GM19468 (cell line): ENCODE measurements around the gene RFT1.

Experiments
- ATAC-seq: cut with Tn5 transposase; IDR thresholded peaks from one replicate; pipeline ENCODE4 v1.9.1; 2021; ENCODE audit warnings: mild to moderate bottlenecking, moderate library complexity, moderate number of reproducible peaks; ENCODE audit not compliant: unreplicated experiment; ENCODE audit errors: extremely low read depth

The RFT1 gene

GRCh38 chr3:53164911-53165310, 34.7 kb upstream of the RFT1 start:
- no peak for ATAC-seq

- no peak for ATAC-seq
Observed at GRCh38 chr3:53163444-53164387, 33.5 kb upstream of the RFT1 start.

- no peak for ATAC-seq
Observed at GRCh38 chr3:53162672-53163443, 32.6 kb upstream of the RFT1 start.

GRCh38 chr3:53161820-53162671, 31.8 kb upstream of the RFT1 start:
- no peak for ATAC-seq

- ATAC-seq: no peak
Observed at GRCh38 chr3:53161450-53161819, 31.2 kb upstream of the RFT1 start.

GRCh38 chr3:53160660-53161449, 30.6 kb upstream of the RFT1 start, which contains the start of gene PRKCD:
Gene PRKCD, plus strand, starts transcription at chr3:53161209. Its CDS starts 17,214 bp downstream, at chr3:53178423.
- ATAC-seq: peak; percentile 20

GRCh38 chr3:53160061-53160659, 29.9 kb upstream of the RFT1 start:
- no peak for ATAC-seq

- no peak for ATAC-seq
Observed at GRCh38 chr3:53159156-53160060, 29.2 kb upstream of the RFT1 start.

- no peak for ATAC-seq
Observed at GRCh38 chr3:53158765-53159155, 28.5 kb upstream of the RFT1 start.

- ATAC-seq: no peak
Observed at GRCh38 chr3:53157974-53158580, 27.8 kb upstream of the RFT1 start.

- no peak for ATAC-seq
Observed at GRCh38 chr3:53156368-53156834, 26.2 kb upstream of the RFT1 start.

- no peak for ATAC-seq
Observed at GRCh38 chr3:53155760-53156159, 25.5 kb upstream of the RFT1 start.

GRCh38 chr3:53154881-53155285, 24.6 kb upstream of the RFT1 start:
- ATAC-seq: no peak

- ATAC-seq: no peak
Observed at GRCh38 chr3:53153980-53154379, 23.7 kb upstream of the RFT1 start.

- ATAC-seq: no peak
Observed at GRCh38 chr3:53153264-53153823, 23.1 kb upstream of the RFT1 start.

- ATAC-seq: no peak
Observed at GRCh38 chr3:53151870-53152660, 21.8 kb upstream of the RFT1 start.

- ATAC-seq: no peak
Observed at GRCh38 chr3:53151465-53151864, 21.2 kb upstream of the RFT1 start.
